GM18909 (cell line): ENCODE measurements around the gene AMER3.

Experiments used
- ATAC-seq: cut with Tn5 transposase; IDR thresholded peaks from one replicate; pipeline ENCODE4 v1.9.1; 2021; ENCODE audit warnings: mild to moderate bottlenecking; ENCODE audit not compliant: unreplicated experiment, poor library complexity

Gene AMER3

GRCh38 chr2:130813722-130814121, 58.4 kb downstream of the AMER3 start:
- no peak for ATAC-seq

- no peak for ATAC-seq
Observed at GRCh38 chr2:130814931-130815680, 59.8 kb downstream of the AMER3 start.
